GM19239 (cell line): ENCODE measurements around the gene LDAH.

Experiments
- DNase-seq: peaks from one replicate; pipeline ENCODE4 v3.0.0; 2011; ENCODE audit warnings: low spot score; ENCODE audit not compliant: insufficient read length
- FAIRE-seq: peaks from 2 replicates; lab custom pipeline; 2011; peaks lifted over from hg19 to GRCh38; lab: Jason Lieb, UNC

Gene LDAH

DNA sequence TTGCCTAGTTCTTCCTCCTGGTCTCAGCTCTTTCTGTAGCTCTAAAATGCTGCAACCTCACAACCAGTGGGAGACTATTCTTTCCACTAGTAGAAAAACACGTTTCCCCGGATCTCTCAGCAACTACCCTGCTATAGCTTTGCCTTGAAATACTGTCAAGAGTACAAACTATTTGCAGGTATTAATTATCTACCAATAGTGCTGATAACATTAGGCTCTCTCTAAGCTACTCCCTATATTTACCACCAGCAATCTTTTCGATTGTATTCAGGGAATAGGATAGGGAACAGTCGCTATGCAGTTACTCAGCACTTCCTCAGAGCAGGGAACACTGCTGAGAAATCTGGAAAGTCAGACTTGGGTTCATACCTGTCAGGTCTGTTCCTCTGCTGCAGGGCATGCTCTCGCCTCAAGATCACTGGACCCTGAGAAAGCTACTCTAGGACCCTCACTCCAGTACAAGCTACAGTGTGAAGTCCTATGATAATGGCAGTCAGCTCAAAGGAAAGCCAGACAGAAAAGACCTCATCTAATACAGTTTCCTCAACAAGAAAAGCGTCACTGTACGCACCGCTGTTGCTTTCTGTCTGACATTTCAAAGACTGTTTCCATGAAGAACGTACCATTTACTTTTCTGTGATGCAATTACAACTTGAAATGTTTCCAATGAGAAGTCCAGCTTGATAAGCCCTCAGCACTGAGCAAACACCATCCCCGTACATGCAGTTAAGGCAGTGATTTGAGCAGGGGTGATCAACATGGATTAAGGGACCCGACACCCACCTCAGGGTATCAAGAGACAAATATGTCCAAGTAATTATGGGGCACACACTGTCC is 133.3 kb downstream of the LDAH start:
- peak; percentile 33 for FAIRE-seq

DNA sequence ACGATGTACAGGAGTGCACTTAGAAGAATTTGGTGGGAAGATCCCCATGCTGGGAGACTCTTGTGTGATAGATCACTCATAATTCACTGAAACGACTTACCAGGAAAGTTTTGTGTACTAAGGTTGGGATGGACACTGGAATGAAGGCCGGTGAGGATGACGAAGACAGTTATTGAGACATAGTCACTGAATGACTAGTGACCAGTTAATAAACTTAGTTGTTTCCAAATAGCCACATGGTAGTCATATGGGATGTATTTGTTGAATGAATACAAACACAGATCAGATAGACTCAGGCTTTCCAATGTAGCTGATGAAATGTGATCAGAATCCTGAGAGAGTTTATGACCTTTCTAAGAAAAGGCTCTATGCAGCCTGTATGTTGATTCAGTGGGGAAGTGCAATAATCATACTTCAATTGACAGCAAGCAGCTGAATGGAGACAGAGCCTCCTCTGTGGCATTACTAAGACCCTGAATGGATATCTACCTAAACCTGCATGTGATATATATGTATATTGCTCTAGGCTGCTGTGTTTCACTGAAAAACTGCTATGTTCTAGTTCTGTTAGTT is 135.6 kb downstream of the LDAH start:
- DNase-seq: no peak

More for the DNA sequence above, 133.3 kb downstream of the LDAH start:
- no peak for DNase-seq

DNA sequence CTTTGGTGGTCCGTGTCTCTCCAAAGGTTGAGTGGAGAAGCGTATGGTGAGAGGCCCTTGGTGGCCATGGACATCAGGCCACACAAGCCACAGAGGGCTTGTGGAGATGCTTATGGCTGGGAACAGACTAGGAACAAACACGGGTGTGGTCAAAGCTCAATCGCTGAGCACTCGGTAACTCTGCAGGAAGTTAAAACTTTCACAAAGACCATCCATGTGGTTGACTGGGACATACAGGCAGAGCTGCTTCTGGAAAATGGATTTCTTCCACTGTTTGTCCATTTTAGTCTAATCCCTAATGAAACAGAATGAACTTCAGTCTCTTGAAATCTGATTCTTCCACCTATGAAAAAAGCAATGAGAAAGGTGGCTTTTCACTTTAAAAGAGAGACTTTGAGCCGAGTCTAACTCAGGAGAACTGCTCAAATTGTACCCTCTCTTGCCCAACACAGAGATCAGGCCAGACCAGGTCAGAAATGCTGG is 138.3 kb downstream of the LDAH start:
- DNase-seq (no peak), FAIRE-seq (no peak)

More for the DNA sequence above, 135.6 kb downstream of the LDAH start:
- no peak for FAIRE-seq

DNA sequence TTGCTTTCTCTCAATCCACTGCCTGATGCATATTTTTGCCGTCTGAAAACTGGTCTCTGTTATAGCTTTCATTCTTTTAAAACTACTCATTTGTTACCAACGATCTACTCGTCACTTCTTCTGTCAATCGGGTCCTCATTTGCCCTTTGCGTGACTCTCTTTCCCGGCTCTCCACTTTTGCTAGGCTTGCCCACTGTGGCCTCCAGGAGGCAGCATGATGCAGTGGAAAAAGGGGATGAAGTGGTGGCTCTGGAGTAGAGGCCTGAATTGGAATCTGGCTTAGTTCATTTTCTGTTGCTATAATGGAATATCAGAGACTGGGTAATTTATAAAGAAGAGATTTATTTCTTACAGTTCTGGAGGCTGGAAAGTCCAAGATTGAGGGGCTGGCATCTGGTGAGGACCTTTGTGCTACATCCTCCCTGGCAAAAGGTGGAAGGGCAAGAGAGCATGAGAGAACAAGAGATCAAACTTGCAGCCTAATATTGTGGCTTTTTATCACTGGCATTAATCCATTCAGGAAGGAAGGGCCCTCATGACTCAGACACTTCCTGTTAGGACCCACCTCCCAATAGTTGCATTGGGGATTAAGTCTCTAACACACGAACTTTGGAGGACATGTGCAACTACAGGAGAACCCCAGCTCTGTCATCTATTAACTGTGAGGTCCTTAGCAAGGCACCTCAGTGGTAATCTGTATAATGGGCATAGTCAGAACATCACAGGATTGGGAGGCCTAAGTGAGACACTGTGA is 140.6 kb downstream of the LDAH start:
- DNase-seq (no peak), FAIRE-seq (no peak)

DNA sequence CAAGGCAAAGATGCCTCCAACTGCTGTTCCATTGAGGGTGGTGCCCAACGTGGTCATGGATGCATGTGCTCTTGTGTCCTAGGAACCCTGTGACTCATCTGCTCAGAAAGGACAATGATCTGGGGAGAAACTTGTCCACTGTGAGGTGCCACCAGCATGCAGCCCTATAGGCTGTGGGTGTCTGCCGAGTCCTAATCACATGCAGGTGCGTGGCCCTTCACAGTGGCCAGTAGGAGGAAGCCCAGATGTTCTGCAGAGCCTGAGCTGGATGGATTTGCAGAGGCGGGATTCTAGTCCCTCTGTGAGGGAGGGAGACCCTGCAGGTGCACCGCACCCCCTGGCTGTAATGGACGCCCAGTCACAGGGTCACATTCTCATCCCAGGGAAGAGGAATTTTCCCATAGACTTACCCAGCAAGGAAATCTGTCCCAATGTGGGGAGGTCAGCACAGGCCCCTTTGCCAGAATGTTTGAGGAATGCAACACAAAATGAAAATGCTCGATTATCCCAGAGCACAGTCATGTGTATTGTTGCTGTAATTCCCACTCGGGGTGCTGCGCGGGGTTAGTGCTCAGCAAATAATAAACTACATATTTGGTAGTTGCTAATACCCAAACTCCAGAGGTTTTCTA is 142.0 kb downstream of the LDAH start:
- DNase-seq (no peak), FAIRE-seq (no peak)

DNA sequence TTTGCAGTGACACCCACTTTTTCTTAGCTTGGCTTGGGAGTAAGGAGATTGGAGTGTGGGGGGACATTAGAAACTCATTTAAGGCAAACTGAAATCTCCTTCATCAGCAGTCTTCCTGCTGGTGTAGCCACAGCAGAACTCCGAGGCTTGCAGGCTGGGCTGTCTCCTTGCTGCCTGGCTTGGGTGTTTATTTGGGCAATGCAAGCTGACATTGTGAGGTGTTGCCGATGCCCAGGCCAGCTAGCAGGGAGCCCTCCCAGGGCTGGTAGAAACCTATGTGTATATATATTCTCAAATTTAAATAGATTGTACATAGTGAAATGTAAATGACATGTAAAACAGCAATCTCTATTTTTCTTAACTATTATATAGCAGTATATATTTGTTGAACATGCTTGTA is 144.1 kb downstream of the LDAH start:
- DNase-seq: no peak
- FAIRE-seq: no peak

DNA sequence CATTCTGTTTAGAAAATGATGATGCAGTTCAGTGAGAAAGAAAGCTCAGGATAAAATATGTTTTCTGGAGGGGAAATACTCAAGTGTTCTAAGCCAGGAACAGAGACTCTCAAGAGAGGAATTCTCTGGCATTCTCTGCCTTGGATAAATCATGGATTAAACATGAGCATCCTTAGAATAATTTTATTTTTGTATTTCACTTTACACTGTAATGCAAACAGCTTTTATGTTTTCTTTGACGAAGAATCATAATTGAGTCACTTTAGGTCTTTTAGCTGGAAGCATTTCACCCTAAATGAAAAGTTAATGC is 144.9 kb downstream of the LDAH start:
- DNase-seq (no peak), FAIRE-seq (no peak)

DNA sequence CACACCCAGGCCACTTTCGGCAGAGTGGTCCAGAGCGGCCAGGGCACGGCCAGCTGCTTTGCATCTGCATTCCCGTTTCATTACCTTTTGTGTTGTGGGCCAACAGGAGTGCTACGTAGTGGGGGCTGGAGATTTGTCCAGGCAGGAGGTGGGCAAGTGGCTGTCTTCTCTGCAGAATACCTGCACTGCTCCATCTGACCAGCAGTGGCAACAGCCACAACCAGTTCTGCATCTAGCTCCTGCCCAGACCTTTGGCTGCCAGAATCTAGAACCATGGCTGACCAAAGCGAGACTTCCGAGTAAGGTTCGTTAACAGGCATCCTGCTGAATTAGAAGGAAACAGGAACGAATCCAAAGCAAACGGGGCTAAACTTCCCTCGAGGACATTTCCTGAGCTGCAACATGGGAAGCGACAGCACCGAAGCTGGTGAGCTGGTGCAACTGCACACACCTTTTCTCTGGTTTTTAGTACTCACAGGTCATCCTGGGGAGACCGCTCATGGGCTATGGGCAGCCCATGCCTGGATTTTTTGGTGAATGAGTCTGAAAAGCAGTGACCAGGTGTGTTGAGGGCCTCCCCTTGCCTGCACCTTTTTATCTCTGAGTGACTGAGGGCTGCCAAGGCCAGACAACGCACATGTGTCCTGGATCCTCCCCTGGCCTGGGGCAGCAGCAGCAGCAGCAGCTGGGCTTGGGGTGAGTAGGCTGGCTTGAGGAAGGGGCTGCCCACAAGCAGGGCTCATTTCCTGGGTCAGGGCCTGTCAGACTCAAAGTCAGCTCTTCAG is 145.4 kb downstream of the LDAH start:
- DNase-seq (no peak), FAIRE-seq (no peak)

DNA sequence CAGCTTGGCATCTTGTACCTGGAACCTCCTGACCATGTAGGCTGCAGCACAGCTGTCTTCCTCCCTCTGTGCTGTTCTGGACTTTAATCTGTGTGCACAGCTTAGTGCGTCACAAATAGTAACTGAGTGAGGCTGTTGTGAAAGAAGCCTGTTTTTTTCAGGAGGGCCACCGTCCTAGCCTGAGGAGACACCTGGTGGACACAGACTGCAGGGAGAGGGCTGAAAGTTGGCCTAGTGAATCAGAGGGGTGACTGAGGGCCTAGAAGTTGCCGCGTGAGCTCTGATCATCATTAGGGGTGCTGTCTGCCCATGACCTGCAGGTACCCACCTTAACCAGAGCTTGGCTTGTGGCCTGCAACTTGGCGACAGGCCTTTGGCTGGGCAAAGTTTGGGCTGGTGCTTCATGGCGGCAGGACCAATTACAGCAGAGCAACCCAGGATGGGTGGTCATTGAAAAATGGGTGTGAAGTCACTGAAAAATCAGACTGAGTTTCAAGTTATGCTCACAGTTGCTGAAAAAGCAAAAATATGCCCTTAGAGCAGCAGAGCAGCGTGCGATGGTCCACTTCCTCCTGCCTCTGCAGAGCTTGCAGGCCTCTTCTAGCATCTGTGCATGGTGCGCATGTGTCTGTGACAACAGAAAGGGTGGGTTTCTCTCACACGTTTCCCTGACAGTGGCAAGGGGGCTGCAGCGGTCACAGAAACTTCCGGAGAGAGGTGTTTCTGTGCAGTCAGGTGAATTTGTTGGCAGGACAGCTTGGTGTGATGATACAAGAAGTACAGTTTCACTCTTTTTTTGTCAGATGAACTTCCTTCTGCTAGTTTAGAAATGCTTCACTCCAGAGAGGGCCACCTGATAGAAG is 146.3 kb downstream of the LDAH start:
- FAIRE-seq (peak; percentile 91), DNase-seq (no peak)

DNA sequence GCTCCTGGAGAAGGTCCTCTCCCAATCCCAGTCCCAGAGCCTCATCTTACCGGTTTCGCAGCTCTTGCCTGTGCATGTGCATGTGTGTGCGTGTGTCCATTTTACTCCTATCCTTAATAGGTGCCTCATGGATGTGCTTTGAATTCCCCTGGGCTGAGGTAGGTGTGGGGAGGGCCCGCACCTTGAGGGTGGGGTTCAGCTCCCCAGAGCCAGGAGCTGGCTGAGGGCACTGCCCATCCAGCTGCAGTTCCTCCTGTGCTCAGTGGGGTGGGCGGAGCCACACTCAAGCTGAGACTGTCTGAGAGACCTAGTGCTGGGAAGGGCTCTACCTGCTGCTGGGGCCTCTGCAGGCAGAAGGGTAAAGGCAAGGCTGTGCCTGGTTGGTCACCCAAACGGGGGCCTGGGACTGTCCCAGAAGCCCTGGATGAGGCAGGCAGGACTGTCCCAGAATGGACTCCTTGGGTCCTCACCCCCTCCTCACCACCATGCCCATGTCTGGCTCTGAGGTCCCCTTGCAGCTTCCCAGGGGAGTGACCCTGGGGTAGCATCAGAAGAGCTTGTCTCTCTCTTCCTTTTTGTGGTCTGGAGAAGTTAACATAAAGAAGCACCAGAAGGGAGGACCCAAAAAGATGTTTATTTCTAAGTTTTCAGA is 147.1 kb downstream of the LDAH start:
- peak; percentile 71 for FAIRE-seq
- DNase-seq: peak; percentile 78

DNA sequence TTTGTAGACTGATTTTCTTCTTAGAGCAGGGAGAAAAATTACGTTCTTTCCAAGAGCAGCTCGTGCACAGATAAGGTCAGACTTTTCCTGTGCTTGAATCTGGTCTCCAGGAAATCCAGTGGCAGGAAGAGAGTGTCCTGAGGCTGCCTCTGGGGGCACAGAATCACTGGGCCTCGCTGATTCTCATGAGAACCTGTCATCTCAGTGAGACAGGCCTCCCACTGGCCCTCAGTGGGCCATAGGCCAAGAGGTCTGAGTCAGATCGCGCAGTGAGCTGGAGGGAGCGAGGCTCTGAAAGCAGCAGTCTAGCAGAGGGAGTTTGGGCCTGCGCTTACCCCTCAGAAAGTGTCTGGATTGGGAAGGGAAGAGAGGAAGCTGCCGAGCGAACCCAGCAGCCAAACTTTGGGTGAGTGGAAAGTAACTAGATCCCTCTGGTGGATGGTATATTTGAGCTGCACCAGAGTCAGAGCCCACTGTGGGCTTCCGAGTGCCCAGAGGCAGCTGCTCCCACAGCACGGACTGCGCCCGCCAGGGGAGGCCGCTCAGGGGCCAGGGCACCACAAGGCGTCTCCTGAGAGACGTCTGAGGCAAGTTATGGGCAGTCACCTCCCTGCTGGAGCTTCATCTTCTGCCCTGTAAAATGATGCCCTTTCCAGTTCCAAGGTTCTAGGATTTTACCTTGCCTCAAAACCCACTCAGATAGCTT is 147.8 kb downstream of the LDAH start:
- no peak for DNase-seq
- FAIRE-seq: no peak

DNA sequence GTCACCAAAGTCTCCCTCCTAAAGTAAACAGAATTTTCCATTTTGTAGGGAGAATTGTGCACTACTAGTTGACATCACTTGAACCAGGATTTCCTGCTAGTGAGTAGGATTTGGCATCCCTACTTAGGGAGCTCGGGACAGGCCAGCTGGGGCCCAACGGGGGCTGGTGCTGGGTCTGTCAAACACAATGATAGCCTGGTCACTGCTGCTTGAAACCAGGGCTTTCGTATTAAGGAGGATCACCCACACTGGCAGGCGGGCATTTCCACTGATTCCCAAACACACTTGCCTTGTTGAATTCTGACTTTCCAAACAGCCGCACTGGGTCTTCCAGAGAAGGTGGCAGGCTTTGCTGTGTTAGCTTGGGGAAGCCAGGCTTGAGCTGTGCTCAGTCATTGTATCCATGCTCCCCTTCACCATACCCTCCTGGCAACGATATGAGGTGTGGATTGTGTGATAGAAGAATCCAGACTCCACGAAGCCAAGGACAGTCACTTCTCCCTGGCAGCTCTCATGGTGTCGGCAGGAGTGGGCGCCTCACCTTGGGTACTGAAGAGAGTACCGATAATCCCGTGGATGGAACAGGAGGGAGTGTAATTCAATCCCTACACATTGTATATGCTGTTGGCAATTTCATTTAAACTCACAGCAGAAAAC is 148.5 kb downstream of the LDAH start:
- DNase-seq (no peak), FAIRE-seq (no peak)

DNA sequence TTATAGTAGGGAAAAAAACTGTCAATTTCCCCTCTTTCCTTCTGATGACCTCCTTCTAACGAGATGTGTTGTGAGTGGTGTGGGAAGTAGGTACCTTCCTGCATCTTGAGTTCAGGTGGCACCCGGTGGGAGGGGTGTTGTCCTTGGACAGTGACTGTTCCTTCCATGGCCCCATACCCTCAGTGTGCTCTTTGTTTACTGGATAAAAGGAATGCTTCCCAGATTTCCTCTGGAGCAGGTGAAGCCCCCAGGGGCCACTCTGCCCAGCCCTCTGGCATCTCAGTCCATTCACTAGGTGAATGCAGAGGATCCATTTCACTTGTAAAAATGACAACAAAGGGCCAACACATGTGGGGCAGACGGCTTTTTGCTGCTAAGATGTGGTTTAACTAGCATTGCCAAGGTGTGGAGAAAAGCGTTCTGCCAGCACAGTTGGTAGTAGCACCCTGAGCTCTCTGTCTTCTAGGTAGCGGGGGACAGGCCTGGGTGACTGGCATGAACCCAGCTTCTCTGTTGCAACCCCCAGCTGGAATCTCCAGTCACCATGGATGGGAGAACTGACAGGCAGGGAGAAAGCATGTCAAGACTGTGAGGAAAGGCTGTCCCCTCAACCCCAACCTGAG is 149.1 kb downstream of the LDAH start:
- no peak for FAIRE-seq

DNA sequence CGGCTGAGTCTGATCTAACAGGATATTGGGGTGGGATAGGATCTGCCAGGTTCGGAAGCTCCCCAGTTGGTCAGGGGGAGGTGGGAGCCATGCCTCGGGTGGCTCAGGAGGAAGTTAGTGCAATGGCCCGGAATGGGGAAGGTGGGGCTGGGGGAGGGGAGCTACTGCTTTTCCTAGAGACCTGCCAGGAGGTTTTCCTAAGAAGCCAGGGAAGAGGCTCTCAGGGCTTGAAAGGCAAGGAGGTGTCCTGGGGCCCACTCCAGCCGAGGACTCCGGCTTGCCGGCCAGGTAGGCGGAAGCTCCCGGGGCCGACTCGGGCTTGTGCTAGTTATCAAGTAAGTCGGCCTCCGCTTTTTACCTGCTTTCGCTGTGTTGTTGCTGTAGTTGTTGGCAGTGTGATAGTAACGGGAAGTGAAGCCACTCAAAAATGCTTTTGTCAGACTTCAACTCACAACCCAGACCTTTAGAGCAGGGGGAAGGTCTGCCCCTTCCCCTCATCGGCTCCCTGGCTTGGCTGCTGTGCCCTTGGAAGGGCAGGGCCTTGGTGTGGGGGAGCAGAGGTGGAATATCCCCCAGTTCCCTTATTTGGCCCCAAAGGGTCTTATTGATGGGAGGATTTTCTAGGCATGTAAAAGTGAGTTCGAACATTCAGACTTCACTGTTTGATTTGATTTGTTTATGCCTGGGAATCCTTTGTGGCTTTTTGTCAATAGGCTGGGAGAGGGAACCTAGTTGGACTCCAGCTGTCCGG is 150.5 kb downstream of the LDAH start:
- no peak for FAIRE-seq

More for the DNA sequence above, 149.1 kb downstream of the LDAH start:
- no peak for DNase-seq

DNA sequence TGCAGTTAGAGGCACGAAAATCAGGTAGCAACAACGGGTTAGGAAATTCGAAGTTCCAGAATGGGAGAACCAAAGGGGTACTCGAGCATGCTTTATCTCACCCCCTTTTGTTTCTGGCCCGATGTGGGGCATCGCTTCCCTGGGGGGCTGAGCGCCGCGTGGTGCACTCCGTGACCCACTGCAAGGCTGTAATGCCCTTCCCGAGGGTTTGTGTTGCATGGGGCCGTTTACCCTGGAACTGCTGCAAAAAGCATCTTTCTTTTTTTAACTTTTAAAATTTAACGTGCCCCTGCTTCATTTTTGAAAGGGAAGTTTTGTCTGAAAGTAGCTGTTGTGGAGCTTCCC is 151.2 kb downstream of the LDAH start:
- no peak for DNase-seq
- peak; percentile 23 for FAIRE-seq

More for the DNA sequence above, 150.5 kb downstream of the LDAH start:
- DNase-seq: no peak

DNA sequence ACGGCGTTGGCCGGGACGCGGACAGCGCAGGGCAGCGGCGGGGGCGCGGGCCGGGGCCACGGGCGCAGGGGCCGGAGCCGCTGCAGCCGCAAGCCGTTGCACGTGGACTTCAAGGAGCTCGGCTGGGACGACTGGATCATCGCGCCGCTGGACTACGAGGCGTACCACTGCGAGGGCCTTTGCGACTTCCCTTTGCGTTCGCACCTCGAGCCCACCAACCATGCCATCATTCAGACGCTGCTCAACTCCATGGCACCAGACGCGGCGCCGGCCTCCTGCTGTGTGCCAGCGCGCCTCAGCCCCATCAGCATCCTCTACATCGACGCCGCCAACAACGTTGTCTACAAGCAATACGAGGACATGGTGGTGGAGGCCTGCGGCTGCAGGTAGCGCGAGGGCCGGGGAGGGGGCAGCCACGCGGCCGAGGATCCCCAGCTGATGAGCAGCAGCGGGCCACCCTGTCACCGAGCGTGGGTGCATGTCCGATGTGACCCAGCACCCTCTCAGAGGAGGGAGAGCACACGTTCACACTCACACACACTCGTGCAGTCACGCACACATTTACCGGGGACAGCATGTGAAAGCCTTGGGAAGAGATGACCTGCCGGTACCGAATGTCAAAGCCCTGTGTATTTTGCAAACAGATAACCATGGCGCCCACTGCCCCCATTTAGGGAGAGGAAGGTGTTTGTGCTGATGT is 151.7 kb downstream of the LDAH start:
- DNase-seq (no peak), FAIRE-seq (no peak)
